Coronary artery (tissue), 2 donors: ENCODE results near the gene SCGN.

Experiments
- DNase-seq: peaks from one replicate; pipeline ENCODE4 v3.0.0-alpha.2; 2017; ENCODE audit warnings: low spot score
- H3K27ac ChIP-seq, 2 donors: fragments of 200-600 bp; sonication (generic); one replicate each; pipeline ENCODE4 v1.5.1; 2016 to 2019
- H3K4me3 ChIP-seq: fragments of 200-600 bp; sonication (generic); 2 replicates; pipeline ENCODE4 v1.5.1; 2016; ENCODE audit warnings: mild to moderate bottlenecking, moderate library complexity
- TF ChIP-seq, protein P1 (sequence below): fragments of 200-600 bp; sonication (generic); IDR thresholded peaks from one replicate; pipeline ENCODE4 v1.5.1; 2019; ENCODE audit warnings: antibody characterized with exemption

Gene SCGN

DNA sequence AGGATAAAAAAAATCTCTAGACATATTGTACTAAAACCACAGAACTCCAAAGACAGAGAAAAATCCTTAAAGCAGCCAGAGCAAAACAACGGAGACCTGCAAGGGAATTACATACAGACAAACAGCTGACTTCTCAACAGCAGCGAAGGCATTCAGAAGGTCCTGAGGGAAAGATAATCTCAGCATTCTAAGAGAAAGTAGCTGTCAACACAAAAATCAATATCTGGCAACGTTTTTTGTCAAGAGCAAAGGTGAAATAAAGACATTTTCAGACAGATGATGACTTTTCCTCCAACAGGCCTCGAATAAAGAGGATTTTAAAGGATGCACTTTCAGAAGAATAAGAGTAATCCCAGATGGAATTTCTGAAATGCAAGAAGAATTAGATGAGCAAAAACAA, 6.1 kb upstream of the SCGN start:
- DNase-seq: no peak
- TF ChIP-seq, protein P1, sequence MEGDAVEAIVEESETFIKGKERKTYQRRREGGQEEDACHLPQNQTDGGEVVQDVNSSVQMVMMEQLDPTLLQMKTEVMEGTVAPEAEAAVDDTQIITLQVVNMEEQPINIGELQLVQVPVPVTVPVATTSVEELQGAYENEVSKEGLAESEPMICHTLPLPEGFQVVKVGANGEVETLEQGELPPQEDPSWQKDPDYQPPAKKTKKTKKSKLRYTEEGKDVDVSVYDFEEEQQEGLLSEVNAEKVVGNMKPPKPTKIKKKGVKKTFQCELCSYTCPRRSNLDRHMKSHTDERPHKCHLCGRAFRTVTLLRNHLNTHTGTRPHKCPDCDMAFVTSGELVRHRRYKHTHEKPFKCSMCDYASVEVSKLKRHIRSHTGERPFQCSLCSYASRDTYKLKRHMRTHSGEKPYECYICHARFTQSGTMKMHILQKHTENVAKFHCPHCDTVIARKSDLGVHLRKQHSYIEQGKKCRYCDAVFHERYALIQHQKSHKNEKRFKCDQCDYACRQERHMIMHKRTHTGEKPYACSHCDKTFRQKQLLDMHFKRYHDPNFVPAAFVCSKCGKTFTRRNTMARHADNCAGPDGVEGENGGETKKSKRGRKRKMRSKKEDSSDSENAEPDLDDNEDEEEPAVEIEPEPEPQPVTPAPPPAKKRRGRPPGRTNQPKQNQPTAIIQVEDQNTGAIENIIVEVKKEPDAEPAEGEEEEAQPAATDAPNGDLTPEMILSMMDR: no peak
- no peak overlapping the region for H3K4me3 ChIP-seq
- H3K27ac ChIP-seq: no peak overlapping the region

DNA sequence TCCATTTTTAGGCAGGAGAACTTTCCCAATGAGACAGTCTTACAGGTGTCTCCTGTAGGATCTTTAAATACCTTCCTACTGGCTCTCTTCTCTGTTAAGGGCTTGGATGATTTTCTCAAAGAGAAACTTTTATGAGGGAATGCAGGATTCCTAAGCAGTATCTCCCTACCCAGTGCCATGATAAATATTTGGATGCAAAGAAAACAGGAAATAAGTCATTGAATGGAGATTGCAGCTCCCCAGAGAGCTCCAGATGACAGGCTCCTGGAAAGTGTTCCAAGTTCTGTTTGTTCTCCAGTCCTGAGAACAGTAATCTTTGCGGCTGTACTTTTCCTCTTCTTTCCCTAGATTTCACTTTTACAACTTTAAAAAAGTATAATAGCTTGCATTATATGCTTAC, 2.4 kb upstream of the SCGN start:
- TF ChIP-seq, protein P1: no peak
- no peak for DNase-seq
- H3K4me3 ChIP-seq: no peak overlapping the region
- no peak overlapping the region for H3K27ac ChIP-seq

DNA sequence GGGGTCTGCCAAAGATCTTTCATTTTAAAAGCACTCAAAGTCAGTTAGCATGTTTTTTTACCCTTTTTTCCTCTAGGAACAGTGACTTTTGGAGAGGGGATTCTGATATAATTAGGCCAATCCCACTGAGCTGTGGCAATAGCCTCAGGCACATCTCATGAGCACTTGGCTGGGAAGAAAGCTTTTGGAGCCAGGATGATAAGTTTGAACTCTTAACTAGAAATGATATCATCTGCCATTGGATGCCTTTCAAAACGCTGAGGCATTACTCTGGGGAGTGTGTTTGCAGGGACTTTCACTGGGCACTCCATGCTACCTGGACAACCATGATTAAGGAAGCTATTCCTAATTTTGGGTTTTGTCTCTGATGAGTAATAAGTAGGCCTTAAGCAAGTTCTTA, 3.7 kb downstream of the SCGN start:
- Histone ChIP-seq H3K4me3 (no peak overlapping the region), H3K27ac (no peak overlapping the region)
- DNase-seq: no peak
- TF ChIP-seq, protein P1: no peak

DNA sequence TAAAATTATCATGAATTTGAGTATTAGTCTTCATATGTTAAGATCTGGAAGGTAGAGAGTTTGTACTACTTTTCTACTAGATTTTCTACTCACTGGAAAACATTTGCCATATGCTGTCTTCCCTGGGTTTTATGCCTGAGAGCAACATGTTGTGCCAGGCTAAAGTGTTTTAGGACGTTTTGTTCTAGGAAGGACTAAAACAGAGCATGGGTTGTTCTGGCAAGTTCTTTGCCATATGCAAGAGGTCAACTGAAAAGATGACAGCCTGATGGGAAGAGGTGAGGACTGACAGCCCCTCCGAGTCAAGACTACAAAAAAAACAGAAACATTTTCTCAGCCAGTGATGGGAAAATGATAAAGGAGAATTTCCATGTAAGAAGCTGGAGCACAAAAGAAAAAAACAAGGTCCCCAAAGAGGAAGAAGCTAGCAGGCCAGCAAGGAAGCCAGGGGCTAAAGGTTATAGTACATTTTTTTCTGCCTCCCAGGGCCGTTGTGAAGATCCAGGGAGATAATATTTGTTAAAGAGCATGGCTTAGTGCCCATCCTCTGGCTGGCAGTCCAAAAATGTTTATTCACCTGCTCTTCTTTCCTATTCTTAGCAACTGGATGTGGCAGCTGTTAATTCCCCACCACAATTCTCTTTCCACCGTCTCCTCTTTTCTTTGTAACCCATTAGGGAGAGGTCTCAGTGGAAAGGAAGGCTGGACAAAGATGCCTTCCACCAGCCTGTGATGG, 7.8 kb downstream of the SCGN start:
- H3K4me3 ChIP-seq: no peak overlapping the region
- DNase-seq: no peak
- TF ChIP-seq, protein P1: no peak
- H3K27ac ChIP-seq: no peak overlapping the region

DNA sequence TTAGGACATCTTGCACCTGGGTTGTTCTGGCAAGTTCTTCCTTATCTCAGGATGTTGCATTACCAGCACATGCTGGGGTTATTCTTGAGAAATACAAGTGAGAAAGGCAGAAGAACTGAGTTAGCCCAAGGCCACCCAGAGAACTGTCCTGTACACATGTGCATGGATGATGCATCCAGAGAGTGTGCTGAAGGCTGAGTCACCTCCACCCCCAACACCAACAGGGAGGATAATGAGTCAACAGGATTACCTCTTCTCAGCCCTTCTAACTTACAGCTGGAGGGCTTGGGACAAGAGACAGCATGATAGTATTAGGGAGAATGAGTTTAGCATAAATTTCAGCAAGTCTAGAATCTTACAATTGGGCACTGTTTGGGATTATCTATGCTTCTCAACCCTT, 8.5 kb downstream of the SCGN start:
- TF ChIP-seq, protein P1: no peak
- H3K4me3 ChIP-seq: no peak overlapping the region
- H3K27ac ChIP-seq: no peak overlapping the region
- DNase-seq: no peak

DNA sequence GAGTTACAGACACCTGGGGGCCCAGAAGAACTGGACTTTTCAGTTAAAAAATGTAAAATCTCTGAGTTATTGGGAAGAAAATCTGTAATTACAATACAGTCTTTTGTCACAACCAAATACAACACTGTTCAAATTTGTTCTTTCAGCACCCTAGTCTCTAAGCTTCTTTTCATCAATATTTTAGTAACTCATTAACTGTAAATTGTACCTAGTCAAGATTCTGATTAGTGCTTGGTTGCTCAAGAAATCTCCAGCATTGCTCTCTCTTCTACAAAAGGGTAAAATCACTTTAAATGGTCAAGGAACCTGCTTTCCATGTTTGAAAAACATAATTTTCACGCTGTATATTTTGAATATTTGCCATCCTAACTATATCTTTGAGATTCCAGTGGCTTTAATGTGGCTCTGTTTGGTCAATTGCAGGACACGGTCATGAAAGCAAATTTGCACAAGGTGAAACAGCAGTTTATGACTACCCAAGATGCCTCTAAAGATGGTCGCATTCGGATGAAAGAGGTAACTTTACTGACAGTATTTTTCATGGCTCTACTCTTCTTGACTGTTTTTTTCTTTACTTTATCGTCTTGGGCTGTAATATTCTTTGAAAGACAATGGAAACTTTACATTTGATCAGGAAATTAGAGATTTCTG, 9.2 kb downstream of the SCGN start:
- no peak overlapping the region for H3K27ac ChIP-seq
- TF ChIP-seq, protein P1: no peak
- no peak for DNase-seq
- no peak overlapping the region for H3K4me3 ChIP-seq

DNA sequence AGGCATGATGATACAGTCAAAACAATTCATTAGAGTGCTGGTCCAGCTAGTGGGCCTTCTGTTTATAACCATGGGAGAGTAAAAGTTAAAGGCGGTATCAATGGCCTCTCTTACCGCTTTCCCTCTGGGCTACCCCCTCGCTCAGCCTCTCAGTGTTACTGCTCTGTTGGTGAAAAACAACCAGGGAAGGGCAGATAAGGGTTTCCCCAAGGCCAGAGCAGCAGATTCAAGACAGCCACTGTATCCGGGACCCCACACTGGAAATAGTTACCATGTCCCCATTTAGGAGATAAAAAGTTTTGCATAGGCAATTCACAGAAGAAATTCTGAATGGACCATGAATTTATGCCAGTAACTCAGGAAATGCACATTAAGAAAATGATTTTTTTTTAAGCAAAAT, 13.4 kb downstream of the SCGN start:
- Histone ChIP-seq H3K27ac (no peak overlapping the region), H3K4me3 (no peak overlapping the region)
- no peak for DNase-seq
- TF ChIP-seq, protein P1: no peak
